ENCODE results near the gene DCAF4.
"Not testable (repeated sequence)": the region's sequence is repeated elsewhere in the genome, so short reads cannot be mapped to it uniquely, and the experiment has no call there.

The DCAF4 gene

GRCh38 chr14:72932893-72933292 lies 6.6 kb downstream of the DCAF4 start:
- DNase-seq (ENCODE audit: low spot score) = no peak

GRCh38 chr14:72939630-72940029 lies 13.4 kb downstream of the DCAF4 start:
- DNase-seq (ENCODE audit: low spot score) = no peak

- no peak for DNase-seq (ENCODE audit: low spot score)
Measured at GRCh38 chr14:72941286-72941985, 15.2 kb downstream of the DCAF4 start.

- DNase-seq (ENCODE audit: low spot score) = no peak
Measured at GRCh38 chr14:72942934-72943333, 16.7 kb downstream of the DCAF4 start.

- no peak for DNase-seq (ENCODE audit: low spot score)
Measured at GRCh38 chr14:72943876-72944430, 17.7 kb downstream of the DCAF4 start.

DNA sequence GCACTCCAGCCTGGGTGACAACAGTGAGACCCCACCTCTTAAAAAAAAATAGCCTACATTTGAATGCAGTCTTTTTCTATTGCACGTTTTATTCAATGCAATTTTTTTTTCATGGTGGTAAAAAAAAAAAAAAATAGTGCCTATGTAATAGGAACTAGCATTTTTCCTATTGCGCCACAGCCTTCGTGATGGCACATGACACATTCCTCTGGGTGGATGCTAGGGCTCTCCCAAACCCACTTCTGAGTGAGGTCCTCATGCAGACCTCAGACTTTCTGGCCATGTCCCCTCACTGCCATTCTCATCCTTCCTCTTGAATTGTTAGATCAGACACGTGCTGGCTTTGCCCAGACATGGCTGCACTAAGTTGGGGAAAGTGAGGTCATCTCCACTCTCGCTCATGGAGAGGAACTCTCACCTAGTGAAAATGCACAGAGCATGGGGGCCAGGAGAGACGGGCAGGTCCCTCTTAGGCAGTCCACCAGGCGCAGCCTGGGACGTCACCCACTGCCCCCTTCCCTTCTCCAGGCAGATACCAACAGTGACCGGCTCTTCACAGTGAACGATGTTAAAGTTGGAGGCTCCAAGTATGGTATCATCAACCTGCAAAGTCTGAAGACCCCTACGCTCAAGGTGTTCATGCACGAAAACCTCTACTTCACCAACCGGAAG lies 19.2 kb downstream of the DCAF4 start:
- no peak for DNase-seq (ENCODE audit: low spot score)

DNA sequence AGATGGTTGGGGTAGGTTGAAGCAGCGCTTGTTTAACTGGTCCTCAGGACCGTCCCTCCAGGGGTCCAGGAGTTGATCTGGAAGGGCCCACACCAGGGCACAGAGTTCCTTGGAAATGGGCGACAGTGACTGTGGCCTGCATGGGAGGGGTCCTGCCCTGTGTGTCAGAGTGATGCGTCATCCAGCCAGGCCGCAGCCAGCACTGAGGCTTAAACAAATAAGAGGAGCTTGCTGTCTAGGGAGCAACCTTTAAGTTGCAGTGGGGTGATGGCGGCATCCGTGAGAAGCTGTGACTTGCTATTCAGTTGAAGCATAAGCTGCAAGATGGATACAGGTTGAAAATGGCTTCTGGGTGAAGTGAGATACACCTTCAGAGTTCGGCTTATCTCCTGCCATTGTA lies 20.2 kb downstream of the DCAF4 start:
- no peak for DNase-seq (ENCODE audit: low spot score)

GRCh38 chr14:72947366-72948160 lies 21.3 kb downstream of the DCAF4 start:
- no peak for DNase-seq (ENCODE audit: low spot score)

GRCh38 chr14:72948481-72949138 lies 22.3 kb downstream of the DCAF4 start:
- peak; percentile 62 for DNase-seq (ENCODE audit: low spot score)

DNA sequence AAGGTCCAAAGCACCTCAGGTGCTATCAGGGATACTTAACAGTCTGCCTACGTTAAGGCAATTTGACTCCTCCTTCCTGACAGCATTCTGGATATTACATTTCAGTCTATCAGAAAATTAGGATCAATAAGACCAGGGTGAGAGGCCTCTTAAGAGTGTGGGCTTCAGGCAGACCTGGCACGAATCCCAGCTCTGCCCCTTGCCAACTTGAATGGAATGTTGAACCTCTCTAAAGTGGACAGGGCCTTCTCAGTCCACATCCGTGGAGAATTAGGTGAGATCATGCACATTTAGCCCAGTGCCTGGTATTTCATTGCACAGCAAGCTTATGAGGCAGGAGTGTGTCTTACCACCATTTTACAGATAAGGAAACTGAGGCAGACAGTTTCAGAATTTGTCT lies 25.9 kb downstream of the DCAF4 start:
- DNase-seq (ENCODE audit: low spot score) = no peak

GRCh38 chr14:72956741-72957140 lies 30.5 kb downstream of the DCAF4 start:
- not testable (repeated sequence) for DNase-seq (ENCODE audit: low spot score)

- no peak for DNase-seq (ENCODE audit: low spot score)
Measured at GRCh38 chr14:72957213-72957612, 30.9 kb downstream of the DCAF4 start.

DNA sequence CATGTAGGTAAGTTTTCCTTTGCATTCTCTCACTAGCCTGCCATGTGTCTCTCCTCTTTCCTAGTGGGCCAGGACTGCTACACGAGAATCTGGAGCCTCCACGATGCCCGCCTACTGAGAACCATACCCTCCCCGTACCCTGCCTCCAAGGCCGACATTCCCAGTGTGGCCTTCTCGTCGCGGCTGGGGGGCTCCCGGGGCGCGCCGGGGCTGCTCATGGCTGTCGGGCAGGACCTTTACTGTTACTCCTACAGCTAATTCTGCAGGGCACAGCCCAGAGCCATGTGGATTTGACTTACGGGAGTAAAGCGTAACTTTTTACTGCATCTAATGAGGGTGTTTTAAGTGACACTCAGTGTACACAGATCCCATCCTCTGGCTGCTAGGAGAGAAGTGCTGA lies 32.3 kb downstream of the DCAF4 start:
- no peak for DNase-seq (ENCODE audit: low spot score)

DNA sequence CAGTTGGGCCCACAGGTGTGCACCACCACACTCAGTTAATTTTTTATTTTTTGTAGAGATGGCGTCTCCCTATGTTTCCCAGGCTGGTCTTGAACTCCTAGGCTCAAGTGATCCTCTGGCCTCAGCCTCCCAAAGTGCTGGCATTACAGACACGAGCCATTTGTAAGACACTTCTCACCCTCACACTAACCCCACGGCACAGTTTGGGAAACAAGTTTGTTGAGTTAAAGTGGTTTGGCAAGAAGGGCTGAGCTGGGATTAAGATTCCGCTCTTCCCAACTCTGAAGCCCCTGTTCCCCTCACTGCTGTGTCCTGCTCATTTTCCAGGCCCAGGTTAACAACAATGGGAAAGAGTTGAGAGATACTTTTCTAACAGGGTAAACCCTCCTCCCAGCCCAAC lies 34.8 kb downstream of the DCAF4 start:
- DNase-seq (ENCODE audit: low spot score) = not testable (repeated sequence)

- no peak for DNase-seq (ENCODE audit: low spot score)
Measured at GRCh38 chr14:72961579-72962335, 35.5 kb downstream of the DCAF4 start.

GRCh38 chr14:72962336-72962754 lies 36.1 kb downstream of the DCAF4 start:
- DNase-seq (ENCODE audit: low spot score) = not testable (repeated sequence)

- no peak for DNase-seq (ENCODE audit: low spot score)
Measured at GRCh38 chr14:72962829-72963312, 36.6 kb downstream of the DCAF4 start.

GRCh38 chr14:72965249-72965648 lies 39.0 kb downstream of the DCAF4 start:
- DNase-seq (ENCODE audit: low spot score) = no peak

- DNase-seq (ENCODE audit: low spot score) = no peak
Measured at GRCh38 chr14:72966038-72966437, 39.8 kb downstream of the DCAF4 start.

DNA sequence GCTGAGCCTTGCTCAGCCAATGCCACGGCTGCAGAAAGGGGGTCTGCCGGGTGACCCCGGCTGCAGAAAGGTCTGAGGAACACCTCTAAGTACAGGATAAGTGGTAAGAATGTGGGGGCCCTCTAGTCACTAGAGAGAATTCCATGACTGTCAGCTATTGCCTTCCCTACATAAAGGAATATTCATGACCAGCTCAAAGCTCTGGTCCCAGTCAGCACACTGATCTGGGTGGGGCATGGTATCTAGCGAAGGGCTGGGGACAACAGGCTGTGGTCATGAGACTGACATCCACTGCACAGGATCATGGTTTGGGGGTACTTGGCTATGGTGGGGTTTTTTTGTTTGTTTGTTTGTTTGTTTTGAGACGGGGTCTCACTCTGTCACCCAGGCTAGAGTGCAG lies 42.1 kb downstream of the DCAF4 start:
- DNase-seq (ENCODE audit: low spot score) = no peak

GRCh38 chr14:72970058-72970630 lies 43.9 kb downstream of the DCAF4 start:
- DNase-seq (ENCODE audit: low spot score) = no peak

Data from hematopoietic multipotent progenitor cell treated with erythropoietin and hydrocortisone succinate and interleukin-3 and kit ligand, for 15 days (in vitro differentiated cells).